Subcutaneous abdominal adipose tissue (tissue), 5 donors: Measurements from ENCODE around the gene SMARCC1.

Experiments used
- H3K27ac ChIP-seq: one replicate; pipeline ENCODE4 v1.7.0; 2013; ENCODE audit warnings: low read depth, mild to moderate bottlenecking, inconsistent platforms, low read length, moderate library complexity
- H3K27me3 ChIP-seq, 5 donors: one replicate each; pipeline ENCODE4 v1.7.0; 2013; ENCODE audit warnings: low read length in 5 of 5, inconsistent platforms in 1 of 5; ENCODE audit not compliant: control insufficient read depth in 5 of 5, insufficient read depth in 4 of 5
- H3K36me3 ChIP-seq, 5 donors: one replicate each; pipeline ENCODE4 v1.7.0; 2013; ENCODE audit warnings: low read length in 5 of 5; ENCODE audit not compliant: control insufficient read depth in 5 of 5, insufficient read depth in 5 of 5
- H3K4me1 ChIP-seq, 5 donors: one replicate each; pipeline ENCODE4 v1.7.0; 2013; ENCODE audit warnings: low read length in 5 of 5, mild to moderate bottlenecking in 3 of 5, moderate library complexity in 1 of 5; ENCODE audit not compliant: control insufficient read depth in 5 of 5, insufficient read depth in 5 of 5
- H3K4me3 ChIP-seq, 5 donors: one replicate each; pipeline ENCODE4 v1.7.0; 2013; ENCODE audit warnings: low read length in 5 of 5, low read depth in 1 of 5
- H3K9ac ChIP-seq, 5 donors: one replicate each; pipeline ENCODE4 v1.7.0; 2013; ENCODE audit warnings: low read length in 5 of 5, mild to moderate bottlenecking in 4 of 5, moderate library complexity in 3 of 5
- H3K9me3 ChIP-seq, 5 donors: one replicate each; pipeline ENCODE4 v1.7.0; 2013; ENCODE audit warnings: low read length in 5 of 5; ENCODE audit not compliant: control insufficient read depth in 5 of 5
- donor health status: healthy.
- donor health status: healthy.
- donor health status: healthy.
- donor health status: healthy.
- donor health status: healthy.

The SMARCC1 gene

DNA sequence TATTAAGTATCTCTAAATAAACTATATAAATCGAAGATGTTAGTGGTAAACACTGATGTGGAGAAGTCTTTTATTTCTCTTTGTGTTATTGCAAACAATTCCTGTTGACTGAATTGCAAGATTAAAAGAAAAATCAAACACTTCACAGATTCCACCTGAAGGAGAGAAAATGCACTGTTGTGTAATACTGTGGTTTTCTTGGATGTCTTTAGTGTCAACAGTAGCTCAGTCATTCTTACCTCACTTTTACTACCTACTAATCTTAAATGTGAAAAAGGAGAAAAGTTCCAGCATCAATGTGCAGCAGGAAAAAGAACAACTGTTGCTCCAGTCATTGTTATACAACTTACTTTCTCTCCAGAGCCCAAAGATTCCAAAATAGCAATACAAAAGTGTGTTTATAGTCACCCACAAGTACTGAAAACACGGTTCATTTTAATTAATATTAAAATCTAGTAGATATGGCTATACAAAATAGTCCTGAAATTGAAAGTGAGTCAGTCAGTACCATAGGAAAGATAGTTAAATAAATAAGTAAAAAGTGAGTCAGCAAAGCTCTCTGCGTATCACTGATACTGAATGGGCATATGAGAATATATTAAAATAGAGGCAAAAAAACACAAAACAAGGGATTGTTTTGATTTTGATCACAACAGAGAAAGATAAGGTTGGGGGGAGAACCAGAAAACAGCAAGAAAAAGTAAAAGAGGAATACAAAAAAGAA is 112.5 kb downstream of the SMARCC1 start:
- Histone ChIP-seq H3K36me3 (peaks cover 17 to 40% (median 20%) of the 10 kb centered on the region in 5 donors), H3K4me3 (no peak overlapping the region), H3K27me3 (no peaks in the 10 kb centered on the region), H3K9me3 (no peaks in the 10 kb centered on the region), H3K27ac (no peak overlapping the region), H3K4me1 (no peaks in the 10 kb centered on the region), H3K9ac (no peak overlapping the region)

DNA sequence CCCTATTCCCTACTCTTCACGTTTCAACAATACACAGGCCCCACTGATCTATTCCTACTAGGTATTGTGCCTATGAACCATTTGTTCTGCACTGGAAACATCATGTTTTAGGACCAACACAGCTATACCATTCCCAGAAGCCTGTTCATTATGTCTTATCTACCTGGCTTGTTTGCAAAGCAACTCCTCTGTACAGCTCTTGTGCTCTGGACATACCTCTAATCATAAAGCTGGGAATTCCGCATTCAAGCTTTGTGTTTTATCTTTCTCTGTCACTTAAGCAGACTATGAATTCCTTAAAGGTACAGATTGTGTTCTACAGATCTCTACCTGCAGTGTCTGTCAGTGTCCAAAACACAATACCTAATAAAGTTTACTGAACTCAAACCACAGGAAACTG is 115.6 kb downstream of the SMARCC1 start:
- Histone ChIP-seq H3K4me1 (no peaks in the 10 kb centered on the region), H3K27ac (no peak overlapping the region), H3K4me3 (no peak overlapping the region), H3K9me3 (no peaks in the 10 kb centered on the region), H3K27me3 (no peaks in the 10 kb centered on the region), H3K36me3 (peaks cover 11 to 42% (median 18%) of the 10 kb centered on the region in 5 donors), H3K9ac (no peak overlapping the region)

DNA sequence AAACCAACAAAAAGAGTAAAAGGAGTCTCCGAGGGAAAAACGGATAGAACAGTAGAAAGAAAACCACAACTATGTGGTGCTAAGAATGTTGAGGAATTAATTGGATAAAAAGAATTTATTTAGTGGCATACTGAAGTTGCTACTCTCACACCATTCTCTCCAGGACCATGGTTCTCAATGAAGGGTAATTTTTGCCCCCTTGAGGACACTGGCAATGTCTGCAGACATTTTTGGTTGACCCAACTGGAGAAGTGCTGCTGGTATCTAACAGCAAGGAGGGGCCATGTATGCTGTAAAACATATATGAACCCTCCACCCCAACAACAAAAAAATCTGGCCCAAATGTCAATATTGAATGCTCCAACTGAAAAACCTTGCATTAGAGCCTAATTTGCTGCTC is 117.2 kb downstream of the SMARCC1 start:
- H3K9me3 ChIP-seq, result no peaks in the 10 kb centered on the region
- H3K36me3 ChIP-seq, result peaks cover 7 to 35% (median 12%) of the 10 kb centered on the region in 5 donors
- H3K27me3 ChIP-seq, result no peaks in the 10 kb centered on the region

DNA sequence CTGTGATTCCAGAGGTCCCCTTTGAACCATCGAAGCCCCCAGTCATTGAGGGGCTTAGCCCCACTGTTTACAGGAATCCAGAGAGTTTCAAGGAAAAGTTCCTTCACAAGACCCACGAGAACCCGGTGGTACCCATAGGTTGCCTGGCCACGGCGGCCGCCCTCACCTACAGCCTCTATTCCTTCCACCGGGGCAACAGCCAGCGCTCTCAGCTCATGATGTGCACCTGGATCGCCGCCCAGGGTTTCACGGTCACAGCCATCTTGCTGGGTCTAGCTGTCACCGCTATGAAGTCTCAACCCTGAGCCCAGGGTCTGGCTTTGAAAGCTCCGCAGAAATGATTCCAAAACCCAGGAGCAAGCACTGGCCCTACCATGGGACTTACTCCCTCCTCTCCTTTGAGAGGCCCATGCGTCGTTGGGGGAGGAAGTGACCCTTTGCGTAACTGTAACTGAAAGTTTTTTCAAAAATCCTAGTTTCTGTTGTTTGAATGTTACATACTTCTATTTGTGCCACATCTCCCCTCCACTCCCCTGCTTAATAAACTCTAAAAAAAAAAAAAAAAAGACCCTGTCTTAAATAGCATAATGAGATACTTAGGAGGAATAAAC is 118.0 kb downstream of the SMARCC1 start:
- Histone ChIP-seq H3K9ac (no peak overlapping the region), H3K9me3 (no peaks in the 10 kb centered on the region), H3K4me1 (no peaks in the 10 kb centered on the region), H3K27me3 (no peaks in the 10 kb centered on the region), H3K36me3 (peaks cover 5 to 28% (median 10%) of the 10 kb centered on the region in 5 donors), H3K4me3 (no peak overlapping the region), H3K27ac (no peak overlapping the region)

More for the DNA sequence above, 117.2 kb downstream of the SMARCC1 start:
- Histone ChIP-seq H3K4me3 (no peak overlapping the region), H3K4me1 (no peaks in the 10 kb centered on the region), H3K9ac (no peak overlapping the region), H3K27ac (no peak overlapping the region)

DNA sequence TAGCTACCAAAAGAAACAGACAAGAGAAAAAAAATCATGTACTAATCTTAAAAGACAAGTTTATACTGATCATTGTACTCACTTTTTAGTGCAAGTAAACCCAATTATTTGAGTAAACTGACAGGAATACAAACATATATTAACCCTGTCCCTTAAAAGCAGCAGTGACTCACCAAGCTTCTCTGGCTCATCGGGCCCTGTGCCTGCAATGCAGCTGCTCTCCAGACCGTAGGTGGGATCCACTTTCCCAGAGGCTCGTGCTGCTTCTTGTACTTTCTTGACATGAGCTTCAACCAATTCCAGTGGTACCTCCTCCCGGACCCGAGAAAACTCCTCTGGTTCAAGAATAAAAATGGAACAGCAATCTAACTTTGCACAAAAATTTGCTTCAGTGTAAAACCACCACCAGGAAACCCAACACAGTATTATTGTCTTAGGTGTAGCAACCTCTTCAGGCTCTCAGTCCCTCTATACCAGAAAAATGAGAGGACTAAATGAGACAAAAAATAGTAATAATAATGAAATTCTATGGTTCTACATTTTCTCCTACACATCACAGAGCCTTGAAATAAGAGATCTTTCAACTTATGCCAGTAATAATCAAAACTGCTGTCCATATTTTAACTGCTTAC is 120.5 kb downstream of the SMARCC1 start:
- Histone ChIP-seq H3K4me3 (no peak overlapping the region), H3K4me1 (no peaks in the 10 kb centered on the region), H3K36me3 (peaks cover 6 to 27% (median 14%) of the 10 kb centered on the region in 5 donors), H3K9me3 (no peaks in the 10 kb centered on the region), H3K9ac (no peak overlapping the region), H3K27ac (no peak overlapping the region), H3K27me3 (no peaks in the 10 kb centered on the region)

DNA sequence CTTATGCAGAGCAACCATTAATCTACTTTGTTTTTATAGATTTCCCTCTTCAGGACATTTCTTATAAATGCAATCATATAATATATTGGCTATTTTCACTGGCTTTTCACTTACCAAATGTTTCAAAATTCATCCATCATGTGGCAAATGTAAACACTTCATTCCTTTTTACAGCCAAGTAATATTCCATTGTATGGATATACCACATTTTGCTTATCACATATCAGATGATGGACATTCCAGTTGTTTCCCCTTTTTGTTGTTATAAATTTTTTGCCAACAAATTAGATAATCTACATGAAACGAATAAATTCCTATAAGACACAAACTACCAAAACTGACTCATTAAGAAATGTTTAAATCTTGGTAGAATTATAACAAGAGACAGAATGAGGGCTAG is 123.2 kb downstream of the SMARCC1 start:
- Histone ChIP-seq H3K27ac (no peak overlapping the region), H3K4me1 (no peaks in the 10 kb centered on the region), H3K4me3 (no peak overlapping the region), H3K27me3 (no peaks in the 10 kb centered on the region), H3K9me3 (no peaks in the 10 kb centered on the region), H3K9ac (no peak overlapping the region), H3K36me3 (peaks cover 6 to 26% (median 15%) of the 10 kb centered on the region in 5 donors)

DNA sequence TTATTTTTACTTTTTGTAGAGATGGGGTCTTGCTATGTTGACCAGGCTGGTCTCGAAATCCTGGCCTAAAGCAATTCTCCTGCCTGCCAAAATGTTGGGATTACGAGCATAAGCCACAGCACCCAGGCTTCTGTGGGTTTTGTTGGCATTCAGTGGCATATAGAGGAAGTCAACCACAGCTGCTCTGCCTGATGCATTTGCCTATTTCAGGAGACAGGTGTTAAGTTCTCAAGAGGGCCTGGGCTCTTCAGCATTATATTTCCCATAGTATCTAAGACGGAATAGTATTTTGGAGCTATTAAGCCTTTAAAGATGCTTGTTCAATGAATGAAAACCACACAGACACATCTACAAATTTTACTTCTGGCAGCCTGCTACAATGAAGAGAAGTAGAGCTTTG is 129.6 kb downstream of the SMARCC1 start:
- Histone ChIP-seq H3K36me3 (peaks cover 4 to 12% (median 9%) of the 10 kb centered on the region in 5 donors), H3K27ac (no peak overlapping the region), H3K4me3 (no peak overlapping the region), H3K9ac (no peak overlapping the region), H3K4me1 (no peaks in the 10 kb centered on the region), H3K27me3 (no peaks in the 10 kb centered on the region), H3K9me3 (no peaks in the 10 kb centered on the region)

DNA sequence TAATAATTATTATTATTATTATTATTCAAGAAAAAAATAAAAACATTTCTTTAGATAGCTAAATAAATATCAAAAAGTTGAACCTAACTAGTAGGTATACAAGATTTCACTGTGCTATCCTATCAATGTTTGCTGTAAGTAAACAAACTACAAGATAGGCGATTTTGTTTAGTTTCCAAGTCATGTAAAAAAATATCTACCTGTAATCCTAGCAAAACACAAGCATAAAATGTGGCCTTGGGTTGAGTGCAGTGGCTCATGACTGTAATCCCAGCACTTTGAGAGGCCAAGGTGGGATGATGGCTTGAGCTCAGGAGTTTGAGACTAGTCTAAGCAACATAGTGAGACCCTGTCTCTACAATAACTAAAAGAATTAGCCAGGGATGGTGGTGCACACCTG is 131.4 kb downstream of the SMARCC1 start:
- H3K36me3 ChIP-seq, result peaks cover 4 to 10% (median 9%) of the 10 kb centered on the region in 5 donors

DNA sequence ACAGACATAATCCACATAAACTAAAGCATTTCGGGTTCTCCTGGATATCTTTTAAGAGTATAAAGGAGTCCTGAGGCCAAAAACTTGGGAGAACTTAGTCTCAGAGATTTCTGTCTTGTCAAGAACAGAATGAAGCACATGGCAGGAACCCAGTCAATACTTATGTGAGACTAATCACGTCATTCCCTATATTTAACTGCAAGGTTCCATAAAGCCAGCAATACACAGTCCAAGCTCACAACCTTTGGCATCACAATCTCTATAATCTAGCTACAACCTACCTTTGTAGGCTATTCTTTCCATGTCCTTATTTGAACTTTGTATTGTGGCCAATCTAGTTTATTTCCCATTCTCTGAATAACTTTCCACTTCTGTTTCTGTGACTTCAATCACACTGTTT is 134.1 kb downstream of the SMARCC1 start:
- H3K27ac ChIP-seq, result no peak overlapping the region
- peaks cover 2 to 12% (median 8%) of the 10 kb centered on the region in 5 donors for H3K36me3 ChIP-seq

More for the DNA sequence above, 131.4 kb downstream of the SMARCC1 start:
- Histone ChIP-seq H3K4me1 (peaks cover 0 to 10% (median 6%) of the 10 kb centered on the region in 5 donors), H3K27me3 (no peaks in the 10 kb centered on the region), H3K9me3 (no peaks in the 10 kb centered on the region), H3K27ac (no peak overlapping the region), H3K4me3 (no peak overlapping the region), H3K9ac (no peak overlapping the region)

DNA sequence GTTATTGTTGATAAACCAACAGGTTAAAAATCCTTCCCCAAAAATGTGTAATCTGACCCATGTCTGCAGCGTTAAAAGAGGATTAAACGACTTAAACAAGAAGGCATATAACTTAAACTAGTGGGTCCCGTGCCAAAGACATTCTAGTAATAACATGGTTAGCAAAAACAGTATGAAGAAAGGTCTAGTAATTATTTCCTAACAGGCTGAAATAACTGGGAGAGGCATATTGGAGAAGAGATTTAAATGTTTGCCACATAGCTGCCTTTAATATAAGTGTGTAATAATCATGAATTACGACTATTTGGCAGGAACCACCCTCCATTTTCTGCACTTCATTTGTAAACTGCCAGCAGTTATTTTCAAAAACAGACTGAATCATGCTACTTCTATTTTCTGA is 135.3 kb downstream of the SMARCC1 start:
- peaks cover 4 to 19% (median 10%) of the 10 kb centered on the region in 5 donors for H3K36me3 ChIP-seq
- H3K27me3 ChIP-seq, result no peaks in the 10 kb centered on the region
- no peak overlapping the region for H3K27ac ChIP-seq
- H3K9ac ChIP-seq, result no peak overlapping the region
- H3K4me1 ChIP-seq, result peaks cover 0 to 10% (median 6%) of the 10 kb centered on the region in 5 donors
- H3K9me3 ChIP-seq, result no peaks in the 10 kb centered on the region
- no peak overlapping the region for H3K4me3 ChIP-seq

More for the DNA sequence above, 134.1 kb downstream of the SMARCC1 start:
- Histone ChIP-seq H3K9me3 (no peaks in the 10 kb centered on the region), H3K4me1 (peaks cover 0 to 10% (median 6%) of the 10 kb centered on the region in 5 donors), H3K4me3 (no peak overlapping the region), H3K27me3 (no peaks in the 10 kb centered on the region), H3K9ac (no peak overlapping the region)
